Glomerular visceral epithelial cell (primary cell): ENCODE data around the gene IER5L.
A peak's percentile ranks its signal among the peaks of the same experiment; 100 is the strongest.
"Not testable (repeated sequence)": the region's sequence is repeated elsewhere in the genome, so short reads cannot be mapped to it uniquely, and the experiment has no call there.

Experiments
- DNase-seq: peaks from one replicate; pipeline ENCODE4 v3.0.0-alpha.2; 2016; ENCODE audit errors: extremely low spot score

The IER5L gene

DNA sequence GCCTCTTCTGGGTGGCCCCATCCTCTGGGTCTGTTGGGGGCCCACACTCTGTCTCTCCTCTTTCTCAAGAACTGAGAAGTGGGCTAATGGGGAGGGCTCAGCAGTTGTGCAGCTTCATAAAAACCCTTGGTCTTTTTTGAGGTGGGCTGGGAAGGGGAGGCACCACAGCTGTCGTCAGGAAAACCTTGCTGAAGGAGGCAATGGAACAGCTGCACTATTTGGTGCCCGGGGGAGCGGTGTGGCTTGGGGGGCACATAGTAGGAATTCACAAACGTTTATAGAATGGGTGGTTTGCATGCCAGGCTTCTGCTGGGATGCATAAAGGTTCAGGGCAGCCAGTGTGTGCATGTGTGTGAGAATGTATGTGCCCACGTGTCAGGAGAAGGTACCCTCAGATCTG is 3.2 kb upstream of the IER5L start:
- no peak for DNase-seq

DNA sequence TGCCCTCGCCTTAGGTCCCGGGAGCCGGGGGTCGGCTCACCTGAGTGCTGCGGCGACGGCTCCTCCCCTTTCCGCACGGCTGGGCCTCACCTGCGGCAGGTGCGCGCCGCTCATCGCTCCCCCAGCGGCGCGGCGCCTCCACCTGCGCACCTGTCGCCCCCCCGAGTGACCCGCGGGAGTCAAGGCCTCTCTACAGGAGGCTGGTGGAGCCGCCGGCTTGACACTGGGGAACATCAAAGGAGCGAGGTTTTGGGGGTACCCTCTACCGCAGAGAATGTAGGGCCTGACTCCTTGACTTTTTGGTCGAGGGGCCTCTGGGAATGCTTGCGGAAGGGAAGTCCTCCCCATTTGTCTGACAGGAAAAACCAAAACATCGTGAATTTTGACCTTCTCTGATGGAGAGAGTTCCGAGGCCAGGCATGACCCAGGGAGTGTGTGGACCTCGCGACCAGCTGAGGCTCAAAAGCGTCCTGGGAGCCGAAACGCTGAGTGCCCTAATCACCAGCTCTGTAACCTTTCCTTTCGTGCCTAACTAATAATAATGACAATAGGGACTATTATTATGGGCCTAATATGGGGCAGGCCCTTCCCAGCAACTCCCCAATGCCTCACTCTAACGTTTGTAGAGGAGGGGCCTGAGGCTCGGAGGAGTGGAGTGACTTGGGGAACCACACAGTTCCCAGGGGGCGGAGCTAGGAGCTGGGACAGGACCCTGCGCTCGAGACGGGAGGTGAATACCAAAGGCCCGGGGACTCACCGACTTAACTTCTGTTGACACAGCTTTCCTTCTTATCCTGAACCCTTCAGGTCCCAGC is 714 bp upstream of the IER5L start:
- DNase-seq, result no peak

DNA sequence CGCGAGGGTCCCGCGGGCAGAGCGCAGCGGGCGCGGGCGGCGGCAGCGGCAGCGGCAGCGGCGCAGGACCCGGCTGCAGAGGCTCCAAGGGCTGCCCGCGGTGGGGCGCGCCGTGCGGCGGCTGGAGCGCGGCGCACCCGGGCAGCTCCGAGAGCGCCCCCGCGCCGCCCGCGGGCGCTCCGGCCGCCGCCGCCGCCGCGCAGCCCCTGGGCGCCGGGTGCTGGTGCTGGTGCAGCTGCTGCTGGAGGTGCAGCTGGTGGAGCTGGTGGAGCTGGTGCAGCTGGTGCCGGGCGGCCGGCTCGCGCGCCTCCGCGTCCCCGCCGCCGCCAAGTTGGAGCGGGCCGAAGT is 644 bp downstream of the IER5L start:
- no peak for DNase-seq

DNA sequence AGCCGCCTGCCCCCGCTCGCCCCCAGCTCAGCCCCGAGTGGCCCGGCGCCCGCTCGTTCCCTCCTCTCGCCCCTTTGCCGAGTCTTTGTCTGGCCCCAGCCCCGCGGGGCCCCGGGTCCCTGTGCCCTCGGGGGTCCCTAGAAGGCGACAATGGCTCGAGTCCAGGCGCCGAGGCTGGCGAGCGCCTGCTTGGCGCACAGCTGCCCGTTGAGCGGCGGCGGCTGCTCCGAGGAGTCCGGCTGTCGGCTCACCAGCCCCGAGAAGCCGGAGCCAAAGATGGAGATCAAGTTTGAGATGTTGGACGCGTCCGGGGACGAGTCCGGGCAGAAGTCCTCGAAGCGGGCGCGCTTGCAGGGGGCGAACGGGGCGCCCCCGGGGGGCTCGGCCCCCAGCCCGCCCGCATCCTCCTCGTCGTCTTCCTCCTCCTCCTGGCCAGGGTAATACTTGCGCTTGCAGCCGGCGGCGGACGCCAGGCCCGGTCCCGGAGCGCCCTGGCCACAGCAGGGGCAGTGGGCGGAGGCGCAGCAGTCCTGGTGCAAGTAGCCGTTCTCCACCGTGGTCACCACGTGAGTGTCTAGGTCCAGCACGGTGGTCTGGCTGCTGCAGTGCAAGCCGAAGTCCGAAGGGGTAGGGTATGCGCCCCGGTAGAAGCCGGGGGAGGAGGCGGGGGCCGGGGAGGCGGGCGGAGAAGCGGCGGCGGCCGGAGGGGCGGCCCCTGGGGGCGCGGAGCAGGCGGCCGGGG is 1.2 kb downstream of the IER5L start:
- peak; percentile 41 for DNase-seq

DNA sequence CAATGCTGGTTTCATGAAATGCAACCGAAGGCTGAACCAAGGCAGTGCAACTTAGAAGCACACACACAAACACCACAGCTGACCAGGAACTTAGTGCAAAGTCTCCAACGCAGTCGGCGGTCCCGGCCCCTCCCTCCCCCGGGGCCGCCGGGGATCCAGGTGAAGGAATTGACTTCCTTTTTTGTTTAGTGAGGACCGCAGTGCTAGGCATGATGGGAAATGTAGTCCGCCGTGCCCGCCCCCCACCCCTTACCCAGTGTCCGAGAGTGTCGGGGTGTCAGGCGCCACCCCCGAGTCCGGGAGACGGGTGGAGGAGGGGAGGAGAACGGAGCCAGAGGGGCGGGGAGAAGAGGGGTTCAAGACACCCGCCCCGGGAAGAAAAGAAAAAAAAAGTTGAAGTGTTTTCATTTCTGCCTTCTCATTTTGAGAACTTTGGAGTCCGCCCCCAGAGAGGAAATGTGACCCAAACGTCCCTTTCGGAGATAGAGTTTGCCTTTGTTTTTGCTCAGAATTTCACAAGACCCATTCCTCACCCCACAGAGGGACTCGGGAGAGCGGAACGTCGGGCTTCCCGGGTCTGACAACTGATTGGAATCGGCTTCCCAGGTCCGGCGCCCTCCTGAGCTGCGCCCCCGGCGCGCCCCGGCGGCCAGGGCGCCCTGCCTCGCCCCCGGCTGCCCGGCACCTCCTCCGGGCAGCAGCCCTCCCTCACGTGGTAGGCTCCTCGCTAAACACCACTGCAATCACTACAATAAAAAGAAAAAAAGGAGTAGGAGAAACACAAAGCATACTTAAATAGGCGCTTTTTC is 2.0 kb downstream of the IER5L start:
- DNase-seq, result peak; percentile 90

DNA sequence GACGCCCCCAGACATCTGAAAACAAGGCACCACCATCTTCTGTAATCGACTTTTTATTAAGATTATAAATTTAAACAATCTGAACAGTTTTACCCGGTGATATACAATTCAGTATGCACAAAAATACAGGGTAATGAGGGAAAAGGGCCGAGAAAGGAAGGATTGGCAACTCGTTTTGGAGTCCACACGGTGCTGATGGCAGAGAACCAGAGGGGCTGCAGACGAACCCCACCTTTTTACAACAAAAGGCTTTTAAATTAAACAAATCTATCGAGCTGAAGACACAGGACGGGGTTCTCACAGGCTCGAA is 2.6 kb downstream of the IER5L start:
- DNase-seq, result no peak

GRCh38 chr9:129174724-129175514 is 3.1 kb downstream of the IER5L start:
- peak; percentile 93 for DNase-seq

DNA sequence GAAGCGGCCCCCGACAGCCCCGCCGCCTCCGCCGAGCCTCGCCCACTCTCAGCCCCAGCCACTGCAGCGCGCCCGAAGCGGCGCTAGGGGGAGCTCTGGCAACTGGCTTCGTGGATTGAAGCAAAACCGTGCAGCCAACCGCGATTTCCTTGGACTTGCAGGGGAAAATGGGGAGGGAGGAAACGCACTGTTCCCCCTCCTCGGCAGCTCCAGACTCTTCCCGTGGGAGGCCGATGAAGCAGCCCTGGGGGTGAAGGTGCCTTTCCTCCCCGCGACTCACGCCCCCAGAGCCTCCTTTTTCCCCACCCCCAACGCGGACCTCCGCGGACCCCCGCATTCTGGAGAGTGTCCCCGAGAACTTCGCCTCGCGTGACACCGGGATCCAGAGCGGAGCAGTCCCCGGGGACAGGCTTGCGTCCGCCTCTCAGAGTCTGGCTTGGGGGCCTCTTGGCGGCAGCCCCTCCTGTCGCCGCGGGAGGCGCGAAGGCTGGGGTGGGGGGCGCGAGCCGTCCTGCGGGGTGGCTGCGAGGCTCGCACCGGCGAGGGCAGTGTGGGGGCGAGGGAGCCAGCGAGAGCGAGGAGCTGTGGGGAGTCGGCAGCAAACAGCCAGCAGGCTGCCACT is 3.8 kb downstream of the IER5L start:
- peak; percentile 86 for DNase-seq

DNA sequence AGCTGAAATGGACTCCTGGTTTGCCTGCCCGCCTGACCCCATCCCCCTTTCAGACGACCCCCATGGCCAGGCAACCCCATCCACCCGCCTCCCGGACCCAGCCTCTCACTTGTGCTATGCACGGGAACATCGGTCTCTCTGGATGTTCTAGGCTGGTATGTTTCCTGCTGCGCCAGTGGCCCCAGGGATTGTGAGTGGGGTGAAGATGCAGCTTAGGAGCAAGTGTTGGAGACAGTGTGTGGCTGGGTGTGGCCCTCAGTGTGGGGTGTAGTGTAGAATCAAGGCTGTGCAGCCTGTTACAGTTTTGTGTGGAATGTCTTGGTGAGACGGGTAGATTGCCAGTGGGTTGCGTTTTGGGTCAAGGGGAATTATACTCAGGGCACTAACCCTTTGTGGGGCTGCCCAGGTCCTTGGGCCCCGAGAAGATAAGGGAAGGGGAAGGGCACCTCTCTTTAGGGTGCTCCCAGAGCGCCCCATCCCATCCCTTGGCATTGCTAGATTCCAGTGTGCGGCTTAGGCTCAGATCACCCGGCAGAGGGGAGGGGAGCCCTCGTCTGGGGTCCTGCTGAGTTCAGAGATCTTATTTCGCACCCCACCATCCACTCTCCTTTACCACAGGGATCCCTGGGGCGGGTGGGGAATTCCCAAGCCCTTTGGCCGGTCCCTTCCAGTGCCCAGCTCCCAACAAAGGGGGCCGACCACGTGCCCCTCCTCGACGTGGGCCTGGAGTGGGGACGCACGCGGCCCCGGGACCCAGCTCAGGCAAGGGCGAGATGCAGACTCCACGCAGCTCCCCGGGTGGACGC is 4.6 kb downstream of the IER5L start:
- DNase-seq, result no peak

DNA sequence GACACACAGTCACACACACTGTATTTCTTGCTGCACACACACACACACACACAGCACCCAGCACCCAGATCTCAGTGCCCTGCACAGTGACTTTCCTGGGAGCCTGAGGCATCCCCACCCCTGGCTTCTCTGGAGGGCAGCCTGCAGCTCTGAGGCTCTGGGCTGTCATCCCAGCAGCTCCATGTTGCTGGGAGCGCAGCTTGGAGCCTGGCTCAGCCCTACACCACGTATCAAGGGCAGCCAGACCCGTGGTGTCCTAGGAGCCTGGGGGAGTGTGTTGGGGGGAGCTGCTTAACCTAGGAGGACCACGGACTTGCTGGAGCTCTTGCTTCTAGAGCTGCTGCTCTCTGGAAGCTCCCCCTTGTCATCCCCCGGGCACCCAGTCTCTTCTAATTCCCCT is 5.2 kb downstream of the IER5L start:
- DNase-seq, result no peak

- no peak for DNase-seq
These were observed 5.9 kb downstream of the IER5L start for GRCh38 chr9:129171993-129172751.

DNA sequence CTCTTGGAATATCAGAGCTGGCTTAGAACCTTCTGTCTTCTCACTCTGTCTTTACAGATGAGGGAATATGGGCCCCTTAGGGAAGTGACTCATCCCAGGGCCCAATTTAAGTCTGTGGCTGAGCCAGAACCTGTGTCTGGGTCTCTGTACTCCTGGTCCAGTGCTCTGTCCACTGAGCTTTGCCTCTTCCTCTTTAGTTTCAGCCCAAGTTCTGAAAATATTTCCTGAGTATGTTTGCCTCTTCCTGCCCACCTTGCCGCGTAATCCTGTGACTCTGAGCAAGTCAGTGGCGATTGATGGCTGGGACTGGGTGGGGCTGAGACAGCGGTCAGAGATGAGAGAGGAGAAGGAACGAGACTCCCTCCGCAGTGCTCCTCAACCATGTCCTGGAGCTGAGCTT is 7.8 kb downstream of the IER5L start:
- no peak for DNase-seq

GRCh38 chr9:129166623-129167557 is 11.2 kb downstream of the IER5L start:
- DNase-seq, result peak; percentile 76

DNA sequence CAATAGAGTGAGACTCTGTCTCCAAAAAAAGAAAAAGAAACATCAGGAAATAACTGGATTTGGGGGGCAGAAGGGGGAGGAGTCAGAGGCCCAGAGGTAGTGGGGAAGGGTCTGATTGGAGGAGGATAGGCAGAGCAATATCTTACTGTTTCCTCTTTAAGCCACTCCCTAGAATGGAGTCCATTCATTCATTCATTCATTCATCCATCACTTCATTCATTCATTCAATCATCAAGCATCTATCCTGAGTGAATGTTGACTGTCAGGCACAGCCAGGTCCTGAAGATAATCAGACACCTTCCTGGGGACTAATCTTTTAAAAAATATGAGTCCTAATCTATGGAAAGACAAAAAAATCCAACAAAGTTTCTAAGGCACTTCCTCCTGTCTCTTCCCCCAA is 12.9 kb downstream of the IER5L start:
- DNase-seq, result no peak

DNA sequence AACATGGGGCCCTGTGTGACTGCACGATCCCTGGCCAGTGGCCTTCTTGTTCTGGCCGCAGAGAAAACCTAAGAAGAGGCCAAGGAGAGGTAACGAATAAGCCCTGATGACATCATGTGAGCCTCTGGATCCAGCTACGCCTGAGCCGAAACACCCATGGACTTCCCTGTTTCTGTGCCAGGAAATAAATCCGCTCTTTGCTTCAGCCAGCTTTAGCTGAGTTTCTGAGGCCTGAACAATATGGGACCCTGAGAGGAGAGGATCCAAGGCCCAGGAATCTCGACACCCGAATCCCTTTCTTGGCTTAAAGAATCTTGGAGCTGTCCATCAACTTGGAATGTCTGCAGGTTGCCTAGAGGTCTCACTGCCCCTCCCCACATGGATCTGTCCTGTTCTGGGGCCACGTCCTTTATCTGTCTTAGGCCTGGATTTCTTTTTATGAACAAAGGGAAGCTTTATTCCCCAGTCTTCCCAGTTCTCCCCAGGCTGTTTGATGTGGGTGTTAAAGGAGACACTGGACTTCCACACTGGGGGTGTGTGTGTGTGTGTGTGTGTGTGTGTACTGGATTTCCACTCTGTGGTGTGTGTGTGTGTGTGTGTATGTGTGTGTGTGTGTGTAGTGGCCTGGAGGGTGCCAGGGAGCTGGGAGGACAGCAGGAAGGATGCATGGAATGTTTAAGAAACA is 13.7 kb downstream of the IER5L start:
- no peak for DNase-seq

DNA sequence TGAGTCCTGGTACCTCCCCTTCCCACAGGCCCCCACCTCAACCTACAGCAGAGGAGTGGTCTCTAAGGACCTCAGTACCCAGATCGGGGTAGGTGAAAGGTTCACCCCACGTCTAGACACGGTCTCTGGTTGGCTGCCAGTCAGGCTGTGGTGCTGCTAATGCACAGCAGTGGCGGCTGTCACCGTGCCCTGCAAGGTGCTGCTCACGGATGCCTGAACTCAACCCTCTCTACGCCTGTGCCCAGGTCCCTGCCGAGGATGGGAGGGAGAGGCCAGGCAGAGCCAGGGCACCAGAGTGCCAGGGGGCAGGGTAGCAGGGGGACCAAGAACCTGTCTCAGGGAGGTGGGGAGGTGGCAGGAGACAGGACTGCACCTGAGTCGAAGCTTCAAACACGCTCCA is 14.3 kb downstream of the IER5L start:
- no peak for DNase-seq

- not testable (repeated sequence) for DNase-seq
These were observed 14.8 kb downstream of the IER5L start for GRCh38 chr9:129163198-129163670.
